HEK293T (cell line): ENCODE measurements around the gene AAK1.

Source experiments
- CTCF ChIA-PET: fragments of 350-600 bp; formaldehyde crosslinking; extraction: SDS; loops from one replicate; lab custom pipeline; 2021; ENCODE audit warnings: antibody characterized with exemption, inconsistent platforms; lab: Yijun Ruan, JAX
- POLR2A ChIA-PET: fragments of 350-600 bp; formaldehyde crosslinking; extraction: SDS; loops from one replicate; lab custom pipeline; 2020; ENCODE audit warnings: antibody characterized with exemption, inconsistent platforms; lab: Yijun Ruan, JAX
- DNase-seq: peaks from one replicate; pipeline ENCODE4 v3.0.0; 2012; ENCODE audit warnings: mixed read lengths; ENCODE audit errors: extremely low spot score
- ARNT ChIP-seq: fragments of 450-650 bp; IDR thresholded peaks from 2 replicates; pipeline ENCODE4 v1.6.1; 2017; ENCODE audit warnings: mild to moderate bottlenecking
- BHLHE40 ChIP-seq: fragments of 450-650 bp; IDR thresholded peaks from 2 replicates; pipeline ENCODE4 v1.6.1; 2016; ENCODE audit warnings: mild to moderate bottlenecking, moderate library complexity, borderline replicate concordance
- CTBP1 ChIP-seq: fragments of 450-650 bp; IDR thresholded peaks from 2 replicates; pipeline ENCODE4 v1.6.1; 2016; ENCODE audit warnings: borderline replicate concordance
- ELF4 ChIP-seq: fragments of 450-650 bp; IDR thresholded peaks from 2 replicates; pipeline ENCODE4 v1.6.1; 2017; ENCODE audit warnings: antibody characterized with exemption
- FOXA1 ChIP-seq: fragments of 450-650 bp; IDR thresholded peaks from 2 replicates; pipeline ENCODE4 v1.6.1; 2016; ENCODE audit warnings: mild to moderate bottlenecking
- FOXK2 ChIP-seq: fragments of 450-650 bp; IDR thresholded peaks from 2 replicates; pipeline ENCODE4 v1.6.1; 2016; ENCODE audit warnings: mild to moderate bottlenecking
- FOXM1 ChIP-seq: fragments of 450-650 bp; IDR thresholded peaks from 2 replicates; pipeline ENCODE4 v1.6.1; 2017; ENCODE audit warnings: mild to moderate bottlenecking, borderline replicate concordance
- HDGF ChIP-seq: fragments of 450-650 bp; IDR thresholded peaks from 2 replicates; pipeline ENCODE4 v1.6.1; 2017; ENCODE audit warnings: antibody characterized with exemption, borderline replicate concordance
- L3MBTL2 ChIP-seq: fragments of 450-650 bp; conservative IDR thresholded peaks from 2 replicates; pipeline ENCODE4 v1.6.1; 2016; ENCODE audit warnings: mild to moderate bottlenecking
- LEF1 ChIP-seq: fragments of 450-650 bp; IDR thresholded peaks from 2 replicates; pipeline ENCODE4 v1.6.1; 2017; ENCODE audit warnings: mild to moderate bottlenecking, borderline replicate concordance
- NFRKB ChIP-seq: fragments of 450-650 bp; IDR thresholded peaks from 2 replicates; pipeline ENCODE4 v1.6.1; 2016; ENCODE audit warnings: mild to moderate bottlenecking, moderate library complexity
- SP1 ChIP-seq: fragments of 450-650 bp; IDR thresholded peaks from 2 replicates; pipeline ENCODE4 v1.6.1; 2017
- SUZ12 ChIP-seq: fragments of 450-650 bp; IDR thresholded peaks from 2 replicates; pipeline ENCODE4 v1.6.1; 2016; ENCODE audit warnings: mild to moderate bottlenecking
- TARDBP ChIP-seq: fragments of 450-650 bp; IDR thresholded peaks from 2 replicates; pipeline ENCODE4 v1.6.1; 2016
- ZNF384 ChIP-seq: fragments of 450-650 bp; IDR thresholded peaks from 2 replicates; pipeline ENCODE4 v1.6.1; 2016
- TF ChIP-seq, protein P1 (sequence below): fragments of 450-650 bp; IDR thresholded peaks from 2 replicates; pipeline ENCODE4 v1.6.1; 2016

AAK1 gene

DNA sequence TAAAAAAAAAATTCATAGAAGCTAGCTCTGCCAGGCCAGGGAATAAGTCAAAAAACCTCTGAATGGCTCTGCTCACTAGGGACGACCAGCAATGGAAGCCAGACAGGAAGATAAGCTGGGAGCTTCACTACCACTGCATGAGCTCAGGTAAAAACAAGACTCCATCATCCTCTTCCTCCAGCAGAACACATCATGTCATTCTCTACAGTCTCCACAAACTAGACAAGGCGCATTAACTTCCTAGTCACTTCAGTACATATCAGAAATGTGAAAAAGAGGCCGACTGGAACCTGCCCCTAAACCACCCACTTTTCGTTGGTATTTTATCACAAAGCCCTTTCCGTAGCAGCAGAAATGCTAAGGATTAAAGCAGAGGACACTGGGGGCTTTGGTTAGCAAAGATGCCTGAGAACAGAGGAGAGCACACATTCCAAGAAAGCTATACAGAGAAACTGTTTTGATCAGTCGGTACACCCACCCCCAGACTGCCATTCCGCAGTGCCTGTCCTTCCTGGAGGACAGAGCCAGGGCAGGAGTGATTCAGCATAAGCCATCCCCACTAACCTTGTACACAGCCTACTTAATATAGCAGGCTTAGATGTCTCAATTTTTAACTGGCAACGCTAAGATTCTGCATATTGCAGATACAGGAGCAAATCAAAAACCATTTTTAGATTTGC, 53.4 kb downstream of the AAK1 start:
- ChIA-PET POLR2A (no interaction called here), CTCF (no interaction called here)
- TF ChIP-seq TARDBP (no peak), SUZ12 (no peak), ELF4 (no peak), BHLHE40 (no peak), FOXM1 (no peak), ZNF384 (no peak), FOXK2 (no peak), CTBP1 (no peak), HDGF (no peak)
- DNase-seq: no peak

DNA sequence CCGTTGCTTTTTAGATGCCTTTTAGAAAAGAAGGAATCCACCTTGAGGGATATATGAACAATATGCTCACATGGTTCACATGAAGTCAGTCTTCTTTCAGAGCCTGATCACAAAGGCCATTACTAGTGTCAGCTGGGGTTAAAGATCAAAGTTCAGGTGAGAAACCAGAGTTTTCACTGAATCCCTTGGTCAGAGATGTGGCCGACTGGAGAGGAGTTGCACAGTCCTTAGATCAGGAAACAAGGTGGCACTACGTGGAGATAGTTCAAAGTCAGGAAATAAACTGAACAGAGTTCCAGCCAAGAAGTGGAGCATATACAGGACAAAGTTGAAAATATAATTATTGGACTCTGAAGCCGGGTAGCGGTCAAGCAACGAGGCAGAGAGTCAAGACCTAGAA, 54.6 kb downstream of the AAK1 start:
- DNase-seq: no peak
- ChIA-PET POLR2A (no interaction called here), CTCF (no interaction called here)
- no peak for TF ChIP-seq ARNT
- no peak for TF ChIP-seq FOXK2
- no peak for TF ChIP-seq HDGF
- TF ChIP-seq LEF1: no peak
- TF ChIP-seq NFRKB: no peak
- TF ChIP-seq BHLHE40: no peak
- no peak for TF ChIP-seq TARDBP
- TF ChIP-seq CTBP1: no peak
- no peak for TF ChIP-seq ELF4
- no peak for TF ChIP-seq FOXM1
- TF ChIP-seq FOXA1: no peak
- TF ChIP-seq SP1: no peak
- no peak for TF ChIP-seq L3MBTL2
- no peak for TF ChIP-seq SUZ12
- TF ChIP-seq, protein P1, sequence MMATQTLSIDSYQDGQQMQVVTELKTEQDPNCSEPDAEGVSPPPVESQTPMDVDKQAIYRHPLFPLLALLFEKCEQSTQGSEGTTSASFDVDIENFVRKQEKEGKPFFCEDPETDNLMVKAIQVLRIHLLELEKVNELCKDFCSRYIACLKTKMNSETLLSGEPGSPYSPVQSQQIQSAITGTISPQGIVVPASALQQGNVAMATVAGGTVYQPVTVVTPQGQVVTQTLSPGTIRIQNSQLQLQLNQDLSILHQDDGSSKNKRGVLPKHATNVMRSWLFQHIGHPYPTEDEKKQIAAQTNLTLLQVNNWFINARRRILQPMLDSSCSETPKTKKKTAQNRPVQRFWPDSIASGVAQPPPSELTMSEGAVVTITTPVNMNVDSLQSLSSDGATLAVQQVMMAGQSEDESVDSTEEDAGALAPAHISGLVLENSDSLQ: no peak
- TF ChIP-seq ZNF384: no peak

DNA sequence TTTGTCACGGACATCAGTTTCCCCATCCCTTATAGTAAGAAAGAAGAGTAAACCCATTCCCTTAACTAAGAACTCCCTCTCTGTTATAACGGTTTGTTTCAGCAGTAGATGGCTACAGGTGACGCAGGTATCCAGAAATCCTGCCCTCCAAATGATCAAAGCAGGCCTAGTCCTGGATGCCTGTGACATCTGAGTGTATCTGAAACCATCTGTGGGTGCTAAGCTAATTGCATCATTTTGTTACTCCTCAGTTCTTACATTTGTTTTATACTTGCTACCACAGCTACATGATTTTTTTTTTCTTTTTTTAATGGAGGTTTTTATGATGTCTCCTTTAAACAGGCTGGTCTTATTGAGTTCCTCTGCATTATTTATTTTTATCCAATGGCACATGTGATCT, 55.1 kb downstream of the AAK1 start:
- DNase-seq: no peak
- TF ChIP-seq HDGF (no peak), ELF4 (no peak), BHLHE40 (no peak), SP1 (no peak), FOXA1 (no peak), TARDBP (no peak), SUZ12 (no peak), NFRKB (no peak), CTBP1 (no peak), ZNF384 (no peak), L3MBTL2 (no peak), FOXM1 (no peak)
- TF ChIP-seq, protein P1: no peak
- ChIA-PET CTCF (no interaction called here), POLR2A (no interaction called here)

DNA sequence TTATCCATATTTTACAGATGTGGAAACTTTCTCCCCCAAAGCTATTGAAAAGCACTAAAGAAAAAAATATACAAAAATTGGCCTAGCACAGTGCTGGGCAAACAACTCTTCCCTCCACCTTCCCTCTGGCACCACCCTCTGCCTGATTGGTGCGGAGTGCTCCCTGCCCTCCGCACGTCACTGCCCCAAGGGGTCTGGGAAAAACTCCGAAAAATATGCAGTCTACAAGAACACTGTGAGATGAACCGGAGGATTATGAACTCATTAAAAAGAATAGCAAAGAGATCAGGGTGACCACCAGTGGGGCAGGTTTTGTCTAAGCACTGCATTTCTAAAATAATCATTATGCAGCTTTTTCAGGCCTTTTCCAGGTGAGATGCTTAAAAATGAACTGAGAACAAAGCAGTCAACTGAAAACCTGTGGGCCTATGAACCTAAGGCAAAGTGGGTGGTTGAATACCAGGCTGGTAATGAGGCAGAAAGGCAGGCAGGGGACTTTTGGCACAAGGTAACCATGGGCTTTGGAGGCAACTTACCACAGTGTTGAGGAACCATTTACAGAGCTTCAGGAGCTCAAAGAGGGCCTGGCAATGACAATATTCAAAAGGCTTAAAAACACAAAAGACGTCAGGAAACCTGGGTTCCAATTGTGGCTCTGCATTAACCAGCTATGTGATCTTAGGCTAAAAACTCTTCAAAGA, 57.5 kb downstream of the AAK1 start:
- CTCF ChIA-PET: interaction anchor here (0.8 kb wide), 1 partner anchor 20 kb away, joined by 3 read pairs; no protein-coding TSS in a partner anchor

DNA sequence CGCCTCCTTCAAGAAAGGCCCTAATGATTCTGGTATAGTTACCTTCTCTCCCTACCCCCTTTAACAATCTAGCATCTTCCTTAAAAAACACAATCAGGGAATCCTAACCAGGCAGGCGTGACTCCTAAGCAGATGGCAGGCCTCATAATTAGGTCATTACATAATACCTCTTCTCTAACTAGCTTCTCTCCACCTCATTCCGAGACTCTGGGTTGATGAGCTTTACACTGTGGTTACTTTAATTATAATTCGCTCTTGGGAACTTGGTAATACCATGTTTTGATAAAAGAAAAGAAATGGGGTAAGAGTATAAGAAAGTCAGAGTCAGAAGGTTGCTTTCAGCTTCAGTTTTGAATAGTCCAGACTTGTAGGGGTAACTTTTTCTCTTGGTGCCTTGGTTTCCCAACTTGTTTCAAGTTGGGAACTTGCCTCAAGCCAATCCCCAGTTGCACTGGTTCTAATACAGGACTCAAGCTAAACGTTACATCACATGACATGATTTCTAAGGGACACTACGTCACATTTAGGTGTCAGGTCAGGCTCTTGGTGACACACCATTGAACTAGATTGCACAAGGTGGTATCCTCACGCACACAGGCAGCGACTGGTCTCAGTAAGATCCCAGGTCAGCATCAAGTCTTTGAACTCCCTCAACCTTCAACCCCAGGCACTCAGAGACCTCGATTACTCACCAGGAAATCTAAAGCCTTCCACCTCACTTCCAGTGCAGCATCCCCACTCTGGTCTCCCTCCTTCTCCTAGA, 59.2 kb downstream of the AAK1 start:
- no peak for DNase-seq
- ChIA-PET POLR2A (no interaction called here), CTCF (interaction anchor here (1.4 kb wide), 1 partner anchor 20 kb away, joined by 3 read pairs; no protein-coding TSS in a partner anchor)
- TF ChIP-seq SP1: no peak
- no peak for TF ChIP-seq L3MBTL2
- no peak for TF ChIP-seq ZNF384
- TF ChIP-seq LEF1: no peak
- TF ChIP-seq FOXM1: no peak
- TF ChIP-seq HDGF: no peak

More for the DNA sequence above, 57.5 kb downstream of the AAK1 start:
- DNase-seq: no peak
- TF ChIP-seq CTBP1 (no peak), FOXK2 (no peak), ELF4 (no peak), ZNF384 (no peak), HDGF (no peak), L3MBTL2 (no peak), BHLHE40 (no peak), NFRKB (no peak), SUZ12 (no peak), SP1 (no peak), TARDBP (no peak), FOXM1 (no peak)
- TF ChIP-seq, protein P1: no peak
- POLR2A ChIA-PET: no interaction called here
